NCI-H1436 (cell line): Measurements from ENCODE around the gene STXBP1.
A peak's percentile ranks its signal among the peaks of the same experiment; 100 is the strongest.
"Not testable (repeated sequence)": the region's sequence is repeated elsewhere in the genome, so short reads cannot be mapped to it uniquely, and the experiment has no call there.

ENCODE experiments used
- DNase-seq: peaks from one replicate; lab custom pipeline; 2025; lab: John Stamatoyannopoulos, UW

Gene STXBP1

GRCh38 chr9:127611899-127612790 is at the start of gene STXBP1:
TSS of gene STXBP1 (plus strand) at chr9:127612277. CDS start at chr9:127612404, 127 bp downstream.
- peak; percentile 87 for DNase-seq

DNA sequence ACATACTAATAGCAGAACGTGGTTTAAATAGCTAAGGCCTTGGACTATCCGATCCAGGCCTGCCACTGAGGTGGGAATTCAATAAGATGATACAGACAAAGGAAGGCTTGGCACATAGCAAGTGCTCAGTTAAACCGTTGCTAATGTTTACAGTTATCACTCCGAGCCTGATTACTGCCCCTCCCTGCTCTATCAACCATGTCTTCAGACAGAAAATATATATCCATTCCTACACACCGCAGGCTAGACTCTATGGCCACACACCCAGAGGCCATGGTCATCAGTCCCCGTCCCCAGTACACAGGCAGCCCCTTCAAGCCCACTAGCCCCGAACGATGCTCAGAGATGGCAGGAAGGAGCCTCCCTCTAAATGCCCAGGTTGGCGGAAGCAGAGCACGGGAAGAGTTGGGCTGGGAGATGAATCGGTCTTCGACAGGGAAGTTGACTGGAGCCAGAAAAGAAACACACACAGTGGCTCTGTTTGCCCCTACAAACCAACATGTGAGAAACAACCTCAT is 49.7 kb upstream of the STXBP1 start:
- DNase-seq = no peak

DNA sequence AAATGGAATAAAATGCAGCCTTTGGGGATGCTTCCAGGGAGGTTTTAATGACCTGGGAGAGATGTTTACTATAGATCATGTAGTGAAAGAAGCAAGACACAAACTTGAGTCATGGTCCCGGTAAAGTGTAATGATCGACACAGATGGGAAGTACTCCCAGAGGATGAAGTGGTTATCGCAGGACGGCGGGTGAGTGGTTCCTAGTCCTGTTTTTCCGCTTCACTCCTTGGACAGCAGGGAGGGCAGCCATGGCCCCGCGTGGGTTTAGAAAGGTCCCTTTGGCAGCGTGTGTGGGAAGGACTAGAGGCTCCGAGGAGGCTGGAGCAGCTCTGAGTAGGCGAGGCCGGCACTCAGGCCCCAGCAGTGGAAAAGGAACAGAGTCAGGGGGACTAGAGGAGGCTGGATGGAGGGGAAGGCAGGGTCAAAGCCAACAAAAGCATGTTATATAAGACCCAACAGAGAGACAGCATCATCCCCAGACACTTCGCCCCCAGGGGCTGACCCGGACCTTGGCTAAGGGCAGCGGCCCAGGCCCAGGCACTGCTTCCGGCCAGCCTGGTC is 49.2 kb upstream of the STXBP1 start:
- no peak for DNase-seq

- DNase-seq = no peak
Observed at GRCh38 chr9:127563579-127563978, 48.5 kb upstream of the STXBP1 start.

DNA sequence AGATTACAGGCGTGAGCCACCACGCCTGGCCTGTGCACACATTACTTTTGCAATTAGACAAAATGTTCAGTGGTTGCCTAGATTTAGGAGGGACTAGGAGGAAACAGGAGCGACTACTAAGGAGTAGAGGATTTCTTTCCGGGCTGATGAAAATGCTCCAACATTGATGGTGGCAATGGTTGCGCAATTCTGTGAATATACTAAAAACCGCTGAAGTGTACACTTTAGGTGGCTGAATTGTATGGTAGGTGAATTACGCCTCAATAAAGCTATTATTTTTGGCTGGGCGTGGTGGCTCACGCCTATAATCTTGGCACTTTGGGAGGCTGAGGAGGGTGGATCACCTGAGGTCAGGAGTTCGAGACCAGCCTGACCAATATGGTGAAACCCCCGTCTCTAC is 46.8 kb upstream of the STXBP1 start:
- DNase-seq = no peak

DNA sequence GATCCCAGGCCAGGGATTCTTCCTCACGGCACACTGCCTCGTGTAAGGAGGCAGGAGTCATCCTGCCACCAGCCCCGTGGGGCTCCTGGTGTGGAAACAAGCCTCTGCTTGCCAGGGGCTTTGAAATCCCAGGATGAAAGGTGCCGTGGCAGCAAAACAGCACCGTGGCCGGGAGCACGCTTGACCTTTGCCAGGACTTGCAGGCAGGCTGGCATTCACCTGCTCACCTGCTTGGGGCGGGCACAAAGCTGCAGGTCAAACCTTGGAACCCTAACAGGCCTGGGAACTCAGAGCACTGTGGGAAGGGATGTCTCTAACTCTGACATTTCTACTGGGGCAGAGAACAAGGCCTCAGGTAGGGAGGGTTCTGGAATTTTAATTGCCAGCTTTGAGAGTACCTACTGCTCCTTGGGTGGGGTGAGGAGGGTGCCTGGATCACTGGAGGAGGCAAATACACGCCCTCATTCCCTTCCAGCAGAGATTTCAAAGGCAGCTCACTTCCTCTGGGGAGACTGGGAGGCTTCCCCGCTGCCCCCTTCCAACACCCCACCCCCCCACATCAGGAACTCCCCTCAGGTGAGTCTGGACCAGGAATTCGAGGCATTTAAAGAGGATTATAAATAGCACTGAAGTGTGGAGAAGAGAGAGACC is 45.6 kb upstream of the STXBP1 start:
- DNase-seq = no peak

DNA sequence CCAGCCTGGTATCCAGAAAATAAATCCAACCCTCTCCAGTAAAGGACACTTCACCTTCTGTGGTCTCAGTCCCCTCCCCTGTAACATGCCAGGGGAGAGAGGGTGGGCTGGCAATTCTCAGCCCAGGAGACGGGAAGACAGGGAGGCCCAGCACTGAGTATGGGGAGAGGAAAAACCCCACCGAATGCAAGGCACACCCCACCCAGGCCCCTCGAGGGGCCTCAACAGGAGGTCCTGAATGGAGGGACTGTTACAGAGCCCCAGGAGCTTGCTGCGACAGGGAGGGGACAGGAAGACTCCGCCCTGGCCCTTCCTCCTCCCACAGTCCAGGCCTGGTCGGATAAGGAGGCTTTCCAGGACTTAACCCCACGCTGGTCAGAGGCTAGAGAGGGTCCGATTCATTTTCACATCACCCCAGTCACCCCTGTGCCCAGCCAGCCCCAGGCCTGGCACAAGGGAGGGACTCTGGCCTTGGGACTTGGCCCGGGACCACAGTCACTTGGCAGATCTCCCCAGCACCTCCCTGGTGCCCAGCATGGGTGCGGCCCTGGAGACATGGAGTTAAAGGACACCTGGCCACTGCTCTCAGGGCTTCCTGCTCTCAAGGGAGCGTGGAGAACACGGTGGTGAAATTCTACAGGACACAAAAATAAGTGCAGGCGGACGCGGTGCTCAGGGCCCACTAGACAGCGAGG is 44.9 kb upstream of the STXBP1 start:
- no peak for DNase-seq

DNA sequence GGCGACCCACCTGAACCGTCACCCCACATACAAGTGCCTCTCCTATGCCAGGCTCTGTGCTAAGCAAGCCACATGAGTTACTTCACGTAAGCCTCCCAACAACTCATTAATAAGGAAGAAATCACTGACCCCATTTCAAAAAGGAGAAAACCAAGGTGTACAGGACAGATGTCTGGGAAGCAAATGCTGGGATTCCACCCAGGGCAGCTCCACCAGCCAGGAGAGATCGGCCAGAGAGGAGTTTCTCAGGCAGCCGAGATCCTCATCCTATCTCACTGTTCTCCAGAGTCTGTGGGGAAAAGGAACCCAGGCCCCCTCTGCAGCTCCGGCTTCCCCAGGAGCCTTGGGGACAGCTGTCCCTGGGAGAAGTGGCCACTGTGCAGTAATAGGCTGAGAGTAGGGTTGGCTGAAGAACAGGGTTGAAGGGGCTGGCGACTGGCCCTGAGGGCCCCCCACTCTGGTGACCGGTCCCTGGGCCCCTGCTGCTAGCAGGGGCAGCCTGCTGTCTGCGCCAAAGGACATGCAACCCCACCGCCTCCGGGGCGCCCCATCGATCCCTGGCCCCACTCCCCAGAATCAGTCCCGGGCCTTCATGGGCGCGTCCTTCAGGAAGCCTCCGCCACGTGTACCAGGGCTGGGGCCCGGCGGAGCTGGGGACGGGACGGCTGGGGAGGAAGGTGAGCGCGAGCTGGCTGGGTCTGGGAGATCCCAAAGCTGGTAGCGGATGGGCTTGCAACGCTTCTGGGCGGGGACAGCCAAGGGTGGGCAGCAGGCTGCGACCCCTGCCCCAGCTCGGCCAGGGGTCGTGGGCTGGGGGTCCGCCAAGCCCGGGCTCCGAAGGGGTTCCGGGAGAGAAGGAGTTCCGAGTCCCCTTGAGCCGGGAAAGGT is 44.1 kb upstream of the STXBP1 start:
- no peak for DNase-seq

GRCh38 chr9:127568618-127568970 is 43.5 kb upstream of the STXBP1 start:
- DNase-seq = no peak

GRCh38 chr9:127568971-127569885 is 42.8 kb upstream of the STXBP1 start:
- peak; percentile 87 for DNase-seq

GRCh38 chr9:127569886-127570401 is 42.1 kb upstream of the STXBP1 start:
- DNase-seq = no peak

DNA sequence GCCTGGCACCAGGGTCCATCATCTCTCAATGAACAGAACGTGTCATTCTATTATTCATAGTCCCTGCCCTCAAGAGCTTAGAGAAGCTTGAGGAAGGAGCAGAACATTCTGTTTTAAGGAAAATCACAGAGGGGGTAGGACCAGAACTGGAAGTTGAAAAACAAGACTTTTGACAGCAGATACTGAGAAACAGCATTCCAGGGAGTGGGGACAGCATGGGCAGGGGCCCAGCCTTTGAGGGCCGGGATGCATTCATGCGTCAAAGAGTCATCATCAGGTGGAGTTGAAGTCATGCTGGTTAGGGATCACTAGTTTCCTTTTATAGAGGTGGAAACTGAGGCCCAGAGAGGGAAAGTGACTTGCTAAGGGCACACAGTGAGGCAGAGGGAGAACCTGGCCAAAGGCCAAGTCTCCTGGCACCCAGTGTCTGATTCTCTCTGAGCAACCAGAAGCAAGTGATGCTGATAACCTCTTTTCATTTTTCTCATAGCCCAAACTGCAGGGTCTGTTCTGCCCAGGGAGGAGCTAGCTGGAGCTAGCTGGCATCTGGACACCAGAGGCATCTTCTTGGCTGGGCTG is 41.5 kb upstream of the STXBP1 start:
- DNase-seq = no peak

GRCh38 chr9:127571971-127572370 is 40.1 kb upstream of the STXBP1 start:
- DNase-seq = no peak

DNA sequence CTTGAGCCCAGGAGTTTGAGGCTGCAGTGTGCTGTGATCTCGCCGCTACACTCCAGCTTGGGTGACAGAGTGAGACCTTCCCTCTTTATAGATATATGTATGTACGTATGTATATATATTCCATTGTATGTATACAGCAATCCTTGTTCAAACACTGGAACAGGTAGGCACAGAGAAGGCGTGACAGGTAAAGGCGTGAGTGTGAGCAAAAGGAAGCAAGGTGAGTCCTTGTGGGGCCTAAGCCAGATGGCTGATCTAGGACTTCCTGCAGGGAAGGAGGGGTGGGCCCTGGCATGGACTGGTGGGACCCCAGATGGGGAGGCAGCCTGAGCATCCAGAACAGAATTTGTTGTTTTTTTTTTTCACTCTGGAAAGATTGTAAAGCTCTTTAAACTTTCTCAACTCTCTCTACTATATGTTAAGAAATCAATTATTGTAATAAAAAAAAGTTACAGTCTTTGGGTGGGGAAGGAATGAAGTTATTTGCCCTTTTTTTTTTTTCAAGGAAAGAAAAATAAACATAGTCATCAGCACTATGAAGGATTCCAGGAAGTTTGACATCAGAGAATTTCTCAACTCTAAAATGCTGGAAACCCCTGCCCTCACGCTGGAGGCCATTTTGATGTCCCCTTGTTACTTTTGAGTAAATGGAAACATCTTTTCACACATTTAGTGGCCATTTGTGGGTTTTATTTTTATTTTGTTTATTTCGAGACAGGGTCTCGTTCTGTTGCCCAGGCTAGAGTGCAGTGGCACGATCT is 38.9 kb upstream of the STXBP1 start:
- DNase-seq = no peak

GRCh38 chr9:127574072-127574993 is 37.7 kb upstream of the STXBP1 start:
- DNase-seq = no peak

DNA sequence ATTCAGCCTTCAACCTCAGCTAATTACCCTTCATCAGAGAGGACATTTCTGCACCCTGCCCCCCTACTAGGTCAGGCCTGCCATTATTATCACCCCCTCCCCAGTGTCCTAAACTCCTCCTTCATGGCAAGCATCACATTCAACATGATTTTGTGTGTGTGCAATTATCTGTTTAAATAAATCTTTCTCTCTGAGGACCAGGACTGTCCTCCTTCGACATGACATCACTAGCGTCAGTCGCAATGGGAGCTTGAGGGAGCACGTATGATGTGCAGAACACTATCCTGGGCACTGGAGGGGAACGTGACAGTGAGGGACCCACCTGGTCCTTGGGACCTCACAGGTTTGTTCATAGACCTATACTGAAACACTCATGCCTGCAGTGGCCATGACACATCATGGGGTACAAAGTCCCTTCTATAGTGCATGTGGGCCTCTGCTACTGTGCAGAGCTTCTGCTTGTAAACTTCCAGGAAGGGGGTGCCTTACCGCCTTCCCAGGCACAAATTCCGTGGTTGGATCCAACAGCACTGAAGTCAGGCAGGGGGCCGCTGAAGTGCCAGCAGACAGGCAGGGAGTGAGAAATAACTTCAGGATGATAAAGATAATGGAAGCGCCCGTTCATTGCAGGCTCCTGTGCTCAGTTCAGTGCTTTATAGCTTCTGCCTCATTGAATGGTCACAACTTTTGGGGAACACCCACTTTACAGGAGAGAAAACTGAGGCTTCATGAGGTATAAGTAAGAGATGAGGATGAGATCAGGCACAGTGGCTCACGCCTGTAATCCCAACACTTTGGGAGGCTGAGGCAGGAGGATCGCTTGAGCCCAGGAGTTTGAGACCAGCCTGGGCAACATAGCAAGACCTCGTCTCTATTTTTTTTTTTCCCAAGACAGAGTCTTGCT is 36.0 kb upstream of the STXBP1 start:
- no peak for DNase-seq

DNA sequence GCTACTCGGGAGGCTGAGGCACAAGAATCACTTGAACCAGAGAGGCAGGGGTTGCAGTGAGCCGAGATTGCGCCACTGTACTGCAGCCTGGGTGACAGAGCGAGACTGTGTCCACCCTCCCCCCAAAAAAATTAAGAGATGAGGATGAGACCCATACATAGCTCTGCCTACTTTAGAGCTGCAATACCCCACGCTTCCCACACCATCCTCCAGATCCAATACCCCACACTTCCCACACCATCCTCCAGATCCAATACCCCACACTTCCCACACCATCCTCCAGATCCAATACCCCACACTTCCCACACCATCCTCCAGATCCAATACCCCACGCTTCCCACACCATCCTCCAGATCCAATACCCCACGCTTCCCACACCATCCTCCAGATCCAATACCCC is 34.9 kb upstream of the STXBP1 start:
- not testable (repeated sequence) for DNase-seq
